OCI-LY7 (cell line): ENCODE data around the gene PANK4.

ENCODE experiments used
- EZH2phosphoT487 ChIP-seq: fragments of 200-600 bp; sonication (generic); IDR thresholded peaks from 2 replicates; pipeline ENCODE4 v1.6.1; 2018; ENCODE audit warnings: low read depth, borderline replicate concordance, mild to moderate bottlenecking, mixed run types, antibody characterized with exemption, low read length, moderate library complexity, mixed read lengths
- TF ChIP-seq, protein P1 (sequence below): fragments of 200-600 bp; sonication (generic); conservative IDR thresholded peaks from 2 replicates; pipeline ENCODE4 v1.5.1; 2014; ENCODE audit warnings: mild to moderate bottlenecking, antibody characterized with exemption, low read length, moderate library complexity, mixed read lengths

DNA sequence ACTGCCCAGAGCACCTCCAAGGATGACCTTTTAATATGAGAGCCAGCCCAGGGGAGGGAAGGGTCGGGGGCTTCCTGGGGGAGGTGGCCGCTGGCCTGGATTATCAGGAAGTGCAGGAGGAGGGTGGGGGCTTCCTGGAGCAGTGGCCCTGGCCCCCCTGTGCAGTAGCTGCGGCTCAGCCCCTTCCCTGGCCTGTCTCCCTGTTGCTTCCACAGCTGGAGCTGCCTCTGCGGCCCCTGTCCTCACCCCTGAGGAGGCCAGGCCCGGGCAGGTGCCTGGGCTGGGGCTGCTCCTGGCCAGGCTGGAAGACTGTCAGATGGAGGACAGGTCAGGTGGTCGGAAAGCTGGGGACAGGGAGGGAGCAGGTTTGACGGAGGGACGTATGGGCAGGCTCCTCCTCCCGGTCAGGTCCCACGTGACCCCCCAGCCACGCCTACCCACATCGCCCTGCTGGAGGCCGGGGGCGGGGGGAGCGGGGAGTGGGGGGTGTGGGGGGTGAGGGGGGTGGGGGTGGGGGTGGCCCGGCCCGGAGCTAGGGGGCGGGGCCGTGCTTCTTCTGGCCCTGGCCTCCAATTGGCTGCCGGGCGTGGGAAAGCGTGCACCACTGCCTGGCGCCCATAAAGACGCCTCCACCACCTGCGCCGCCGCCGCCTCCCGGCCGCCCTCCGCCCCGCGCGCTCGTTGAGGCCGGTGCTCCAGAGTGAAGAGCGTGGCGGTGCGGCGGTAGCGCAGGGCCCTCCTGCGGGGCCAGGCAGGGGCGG is 19.5 kb upstream of the PANK4 start:
- TF ChIP-seq, protein P1, sequence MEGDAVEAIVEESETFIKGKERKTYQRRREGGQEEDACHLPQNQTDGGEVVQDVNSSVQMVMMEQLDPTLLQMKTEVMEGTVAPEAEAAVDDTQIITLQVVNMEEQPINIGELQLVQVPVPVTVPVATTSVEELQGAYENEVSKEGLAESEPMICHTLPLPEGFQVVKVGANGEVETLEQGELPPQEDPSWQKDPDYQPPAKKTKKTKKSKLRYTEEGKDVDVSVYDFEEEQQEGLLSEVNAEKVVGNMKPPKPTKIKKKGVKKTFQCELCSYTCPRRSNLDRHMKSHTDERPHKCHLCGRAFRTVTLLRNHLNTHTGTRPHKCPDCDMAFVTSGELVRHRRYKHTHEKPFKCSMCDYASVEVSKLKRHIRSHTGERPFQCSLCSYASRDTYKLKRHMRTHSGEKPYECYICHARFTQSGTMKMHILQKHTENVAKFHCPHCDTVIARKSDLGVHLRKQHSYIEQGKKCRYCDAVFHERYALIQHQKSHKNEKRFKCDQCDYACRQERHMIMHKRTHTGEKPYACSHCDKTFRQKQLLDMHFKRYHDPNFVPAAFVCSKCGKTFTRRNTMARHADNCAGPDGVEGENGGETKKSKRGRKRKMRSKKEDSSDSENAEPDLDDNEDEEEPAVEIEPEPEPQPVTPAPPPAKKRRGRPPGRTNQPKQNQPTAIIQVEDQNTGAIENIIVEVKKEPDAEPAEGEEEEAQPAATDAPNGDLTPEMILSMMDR: no peak
- TF ChIP-seq EZH2phosphoT487: no peak
